Measurements from ENCODE around the gene MUC20. TPM values are rescaled to one million over a fixed set of nuclear protein-coding genes. Genes with fewer than 3 reads are reported as not detected.
"Not testable (repeated sequence)": the region's sequence is repeated elsewhere in the genome, so short reads cannot be mapped to it uniquely, and the experiment has no call there.

Gene MUC20
- total RNA-seq, 6 donors from 2014 or later: 10.1 to 39.8 (median 15.2) TPM

DNA sequence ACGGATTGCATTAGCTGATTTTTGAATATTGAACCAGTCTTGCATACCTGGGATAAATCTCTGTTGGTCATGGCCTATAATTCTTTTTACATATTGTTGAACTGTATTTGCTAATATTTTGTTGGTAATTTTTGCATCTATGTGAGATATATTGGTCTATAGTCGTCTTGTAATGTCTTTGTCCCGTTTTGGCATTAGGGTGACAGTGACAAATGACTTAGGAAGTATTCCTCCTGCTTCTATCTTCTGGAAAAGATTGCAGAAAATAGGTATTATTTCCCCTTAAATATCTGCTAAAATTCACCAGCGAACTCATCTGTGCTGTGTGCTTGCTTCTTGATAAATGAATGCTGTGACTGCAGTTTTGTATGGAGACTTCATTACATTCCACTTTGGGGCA, 23.7 kb downstream of the MUC20 start:
- Histone ChIP-seq H3K27ac (no peak overlapping the region), H3K9me3 (no peaks in the 10 kb centered on the region), H3K27me3 (no peaks in the 10 kb centered on the region), H3K36me3 (no peaks in the 10 kb centered on the region), H3K4me1 (peaks cover 3 to 9% (median 7%) of the 10 kb centered on the region in 4 donors), H3K4me3 (no peak overlapping the region)
- 75 to 77% methylated on average over 4 of the region's 4 CpGs for WGBS, 2 donors
- DNase-seq (no peak), ATAC-seq (ENCODE audit: low FRiP score in 2 of 2) (no peak)
- TF ChIP-seq, protein P1, sequence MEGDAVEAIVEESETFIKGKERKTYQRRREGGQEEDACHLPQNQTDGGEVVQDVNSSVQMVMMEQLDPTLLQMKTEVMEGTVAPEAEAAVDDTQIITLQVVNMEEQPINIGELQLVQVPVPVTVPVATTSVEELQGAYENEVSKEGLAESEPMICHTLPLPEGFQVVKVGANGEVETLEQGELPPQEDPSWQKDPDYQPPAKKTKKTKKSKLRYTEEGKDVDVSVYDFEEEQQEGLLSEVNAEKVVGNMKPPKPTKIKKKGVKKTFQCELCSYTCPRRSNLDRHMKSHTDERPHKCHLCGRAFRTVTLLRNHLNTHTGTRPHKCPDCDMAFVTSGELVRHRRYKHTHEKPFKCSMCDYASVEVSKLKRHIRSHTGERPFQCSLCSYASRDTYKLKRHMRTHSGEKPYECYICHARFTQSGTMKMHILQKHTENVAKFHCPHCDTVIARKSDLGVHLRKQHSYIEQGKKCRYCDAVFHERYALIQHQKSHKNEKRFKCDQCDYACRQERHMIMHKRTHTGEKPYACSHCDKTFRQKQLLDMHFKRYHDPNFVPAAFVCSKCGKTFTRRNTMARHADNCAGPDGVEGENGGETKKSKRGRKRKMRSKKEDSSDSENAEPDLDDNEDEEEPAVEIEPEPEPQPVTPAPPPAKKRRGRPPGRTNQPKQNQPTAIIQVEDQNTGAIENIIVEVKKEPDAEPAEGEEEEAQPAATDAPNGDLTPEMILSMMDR (IDR thresholded peaks at IDR 0.05): no peak
- TF ChIP-seq POLR2AphosphoS5 (IDR thresholded peaks at IDR 0.05) (no peak), POLR2A (IDR thresholded peaks at IDR 0.05) (no peak), EP300 (IDR thresholded peaks at IDR 0.05) (no peak)

DNA sequence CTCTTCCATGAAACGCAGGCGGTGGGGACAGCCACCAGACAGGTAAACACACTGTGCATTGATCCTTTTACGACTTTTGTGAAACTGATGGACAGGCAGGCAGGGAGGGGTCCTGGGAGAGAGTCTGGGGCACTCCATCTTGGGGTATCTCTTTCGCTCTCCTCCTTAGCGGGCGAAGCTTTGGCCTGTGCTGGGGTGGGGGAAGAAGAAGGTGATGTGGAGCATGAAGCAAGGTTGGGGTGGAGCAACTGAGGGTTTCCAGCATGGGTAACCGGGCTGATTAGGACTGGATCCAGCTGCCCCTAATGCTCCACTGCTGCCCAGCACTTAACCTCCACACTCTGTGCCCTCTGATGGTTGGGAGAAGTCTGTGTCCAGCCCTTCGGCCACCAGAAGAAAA, 25.6 kb downstream of the MUC20 start:
- Histone ChIP-seq H3K4me1 (peaks cover 3 to 9% (median 7%) of the 10 kb centered on the region in 4 donors), H3K9me3 (no peaks in the 10 kb centered on the region), H3K27ac (no peak overlapping the region), H3K27me3 (no peaks in the 10 kb centered on the region), H3K4me3 (no peak overlapping the region), H3K36me3 (no peaks in the 10 kb centered on the region)
- DNase-seq (no peak), ATAC-seq (ENCODE audit: low FRiP score in 2 of 2) (no peak)
- TF ChIP-seq, protein P1 (IDR thresholded peaks at IDR 0.05): no peak
- TF ChIP-seq POLR2AphosphoS5 (IDR thresholded peaks at IDR 0.05): no peak
- TF ChIP-seq POLR2A (IDR thresholded peaks at IDR 0.05): no peak
- no peak for TF ChIP-seq EP300 (IDR thresholded peaks at IDR 0.05)
- WGBS, 2 donors: 78 to 84% methylated on average over 8 of the region's 8 CpGs

DNA sequence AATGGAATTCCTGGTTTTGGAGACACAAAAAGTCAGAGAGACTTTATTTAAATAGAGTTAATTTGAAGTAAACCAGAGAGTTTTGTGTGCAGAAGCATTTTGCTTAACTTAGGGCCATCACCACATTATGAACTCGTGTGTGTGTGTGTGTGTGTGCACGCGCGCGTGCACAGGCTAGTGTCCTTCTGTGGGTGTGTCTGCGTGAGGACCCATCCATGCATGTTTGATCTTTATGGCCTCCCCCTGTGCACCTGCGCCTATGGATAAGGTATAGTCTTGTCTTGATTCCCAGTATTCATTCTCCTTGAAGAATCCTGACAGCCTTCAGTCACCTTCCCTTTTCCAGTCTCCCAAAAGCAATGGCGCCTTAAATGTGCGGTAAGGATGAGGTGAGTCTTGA, 26.0 kb downstream of the MUC20 start:
- no peaks in the 10 kb centered on the region for H3K9me3 ChIP-seq
- H3K4me1 ChIP-seq: peaks cover 3 to 9% (median 7%) of the 10 kb centered on the region in 4 donors
- no peaks in the 10 kb centered on the region for H3K27me3 ChIP-seq
- ATAC-seq (ENCODE audit: low FRiP score in 2 of 2) (no peak), DNase-seq (peak in 1 of 2 donors; percentile 38)
- WGBS, 2 donors: 87 to 89% methylated on average over 9 of the region's 9 CpGs
- H3K27ac ChIP-seq: no peak overlapping the region
- TF ChIP-seq POLR2AphosphoS5 (IDR thresholded peaks at IDR 0.05) (no peak), EP300 (IDR thresholded peaks at IDR 0.05) (no peak)
- H3K36me3 ChIP-seq: no peaks in the 10 kb centered on the region
- no peak overlapping the region for H3K4me3 ChIP-seq

DNA sequence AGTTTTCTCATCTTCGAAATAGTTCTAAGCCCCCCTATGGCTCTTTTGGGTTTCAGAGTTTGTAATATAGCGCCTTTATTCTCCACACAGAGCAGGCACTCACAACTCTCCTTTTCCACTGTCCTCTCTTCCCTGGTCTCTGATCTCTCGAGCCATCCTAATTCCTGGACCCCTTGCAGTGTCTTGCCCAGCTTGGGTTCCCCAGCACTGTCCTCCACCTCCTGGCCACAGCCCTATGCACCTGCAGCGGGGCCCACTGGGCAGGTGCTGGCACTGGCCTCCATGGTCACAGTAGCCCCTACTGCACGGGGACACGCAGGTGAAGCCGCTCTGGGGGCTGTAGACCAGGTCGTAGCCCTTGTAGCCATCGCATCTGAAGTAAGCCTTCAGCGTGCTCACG, 27.9 kb downstream of the MUC20 start:
- no peaks in the 10 kb centered on the region for H3K27me3 ChIP-seq
- ATAC-seq (ENCODE audit: low FRiP score in 2 of 2) (no peak), DNase-seq (peak in 1 of 2 donors; percentile 83)
- WGBS, 2 donors: 95 to 97% methylated on average over 11 of the region's 11 CpGs
- H3K4me1 ChIP-seq: peaks cover 3 to 15% (median 7%) of the 10 kb centered on the region in 4 donors
- TF ChIP-seq EP300 (IDR thresholded peaks at IDR 0.05): no peak
- TF ChIP-seq, protein P1 (IDR thresholded peaks at IDR 0.05): no peak
- no peak for TF ChIP-seq POLR2AphosphoS5 (IDR thresholded peaks at IDR 0.05)
- no peak for TF ChIP-seq POLR2A (IDR thresholded peaks at IDR 0.05)
- no peaks in the 10 kb centered on the region for H3K36me3 ChIP-seq
- H3K27ac ChIP-seq: no peak overlapping the region
- no peaks in the 10 kb centered on the region for H3K9me3 ChIP-seq
- H3K4me3 ChIP-seq: no peak overlapping the region

DNA sequence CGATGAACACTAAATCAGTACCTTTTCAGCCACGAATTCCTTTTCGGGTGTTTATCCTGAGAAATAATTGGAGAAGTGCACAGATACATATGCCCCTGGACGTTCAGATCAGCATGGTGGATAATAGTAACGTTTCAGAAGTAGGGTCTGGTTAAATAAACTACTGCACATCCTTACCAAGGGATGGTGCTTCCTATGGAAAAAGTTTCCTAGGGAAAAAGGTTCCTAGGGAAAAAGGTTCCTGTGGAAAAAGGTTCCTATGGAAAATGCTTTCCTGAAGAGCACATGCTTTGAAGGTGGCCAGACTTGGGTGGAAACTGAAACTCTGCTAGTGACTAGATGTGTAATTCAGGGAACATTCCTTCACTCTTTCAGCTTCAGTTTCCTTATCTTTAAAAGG, 28.3 kb downstream of the MUC20 start:
- H3K27ac ChIP-seq; H3K9me3 ChIP-seq; H3K27me3 ChIP-seq; H3K4me3 ChIP-seq; DNase-seq; ATAC-seq (ENCODE audit: low FRiP score in 2 of 2); H3K36me3 ChIP-seq: not testable (repeated sequence)
- H3K4me1 ChIP-seq: peaks cover 3 to 15% (median 7%) of the 10 kb centered on the region in 4 donors
- 79 to 87% methylated on average over 5 of the region's 5 CpGs for WGBS, 2 donors

DNA sequence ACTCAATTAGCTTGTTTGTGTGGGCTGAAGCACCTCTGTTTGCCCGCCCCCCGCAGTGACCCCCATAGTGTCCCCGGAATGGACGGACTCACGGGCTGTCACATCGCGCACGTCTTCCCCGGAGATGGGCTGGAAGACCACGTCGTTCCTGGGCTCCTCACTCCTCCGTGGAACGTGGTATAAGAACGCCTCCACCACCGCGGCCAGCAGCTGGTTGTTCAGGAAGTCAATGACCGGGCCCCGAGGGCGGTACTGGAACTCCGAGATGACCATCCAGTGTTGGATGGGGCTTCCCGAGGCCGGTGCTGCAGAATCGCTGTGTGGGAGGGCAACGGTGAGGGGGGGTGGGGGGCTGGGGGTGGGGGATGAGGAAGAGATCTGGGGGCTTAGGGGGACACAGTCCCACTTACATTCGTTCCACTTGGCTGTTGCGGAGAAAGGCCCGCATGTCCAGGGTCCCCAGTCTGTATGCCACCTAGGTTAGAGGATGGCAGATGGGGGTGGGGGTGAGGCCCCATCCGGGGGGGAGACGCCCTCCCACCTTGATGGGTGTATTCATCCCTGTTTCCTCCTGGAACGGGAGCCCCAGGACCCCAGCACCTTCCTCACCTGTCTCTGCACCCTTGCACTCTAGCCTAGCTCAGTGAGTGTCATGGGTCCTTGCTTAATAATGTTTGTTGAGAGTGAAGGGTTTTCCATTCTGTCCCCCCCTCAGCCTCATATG, 30.2 kb downstream of the MUC20 start:
- H3K27ac ChIP-seq: no peak overlapping the region
- H3K4me1 ChIP-seq: peaks cover 3 to 15% (median 7%) of the 10 kb centered on the region in 4 donors
- DNase-seq: no peak
- H3K27me3 ChIP-seq: no peaks in the 10 kb centered on the region
- no peak for ATAC-seq (ENCODE audit: low FRiP score in 2 of 2)
- no peaks in the 10 kb centered on the region for H3K9me3 ChIP-seq
- no peak for TF ChIP-seq POLR2A (IDR thresholded peaks at IDR 0.05)
- no peak for TF ChIP-seq POLR2AphosphoS5 (IDR thresholded peaks at IDR 0.05)
- TF ChIP-seq, protein P1 (IDR thresholded peaks at IDR 0.05): no peak
- no peak for TF ChIP-seq EP300 (IDR thresholded peaks at IDR 0.05)
- H3K4me3 ChIP-seq: no peak overlapping the region
- H3K36me3 ChIP-seq: no peaks in the 10 kb centered on the region
- WGBS, 2 donors: 86% methylated on average over 21 to 26 of the region's 30 CpGs
